ENCODE results near the gene RTL10.

DNA sequence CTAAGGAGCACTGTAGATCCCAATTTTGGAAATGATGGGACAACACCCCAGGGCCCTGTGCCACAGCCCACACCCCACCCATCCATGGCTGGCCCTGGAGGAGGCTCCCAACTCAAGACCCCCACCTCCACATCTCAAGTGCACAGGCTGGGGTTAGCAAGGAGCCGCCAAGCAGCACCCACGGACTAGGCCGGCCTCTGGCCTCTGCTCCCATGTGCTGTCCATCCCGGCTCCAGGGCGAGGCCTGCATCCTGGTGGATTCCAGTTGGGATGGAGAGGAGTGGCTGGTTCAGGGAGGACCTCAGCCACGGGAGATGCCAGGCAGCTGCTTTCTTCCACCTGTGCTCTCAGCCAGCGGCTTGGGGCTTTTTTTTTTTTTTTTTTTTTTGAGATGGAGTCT, 43.5 kb upstream of the RTL10 start:
- TF ChIP-seq, protein P1, sequence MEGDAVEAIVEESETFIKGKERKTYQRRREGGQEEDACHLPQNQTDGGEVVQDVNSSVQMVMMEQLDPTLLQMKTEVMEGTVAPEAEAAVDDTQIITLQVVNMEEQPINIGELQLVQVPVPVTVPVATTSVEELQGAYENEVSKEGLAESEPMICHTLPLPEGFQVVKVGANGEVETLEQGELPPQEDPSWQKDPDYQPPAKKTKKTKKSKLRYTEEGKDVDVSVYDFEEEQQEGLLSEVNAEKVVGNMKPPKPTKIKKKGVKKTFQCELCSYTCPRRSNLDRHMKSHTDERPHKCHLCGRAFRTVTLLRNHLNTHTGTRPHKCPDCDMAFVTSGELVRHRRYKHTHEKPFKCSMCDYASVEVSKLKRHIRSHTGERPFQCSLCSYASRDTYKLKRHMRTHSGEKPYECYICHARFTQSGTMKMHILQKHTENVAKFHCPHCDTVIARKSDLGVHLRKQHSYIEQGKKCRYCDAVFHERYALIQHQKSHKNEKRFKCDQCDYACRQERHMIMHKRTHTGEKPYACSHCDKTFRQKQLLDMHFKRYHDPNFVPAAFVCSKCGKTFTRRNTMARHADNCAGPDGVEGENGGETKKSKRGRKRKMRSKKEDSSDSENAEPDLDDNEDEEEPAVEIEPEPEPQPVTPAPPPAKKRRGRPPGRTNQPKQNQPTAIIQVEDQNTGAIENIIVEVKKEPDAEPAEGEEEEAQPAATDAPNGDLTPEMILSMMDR (IDR thresholded peaks at IDR 0.05 in 4 of 5, conservative IDR thresholded peaks at IDR 0.05 in 1 of 5) = no peak
- no peak for TF ChIP-seq POLR2A (IDR thresholded peaks at IDR 0.05)

Measured in gastrocnemius medialis (tissue), 4 donors.